ENCODE data around the gene INSYN2B.

The INSYN2B gene

GRCh38 chr5:169889572-169889971, 90.7 kb downstream of the INSYN2B start:
- DNase-seq (ENCODE audit: low spot score), result no peak

- no peak for DNase-seq (ENCODE audit: low spot score)
Observed at GRCh38 chr5:169886677-169887076, 93.6 kb downstream of the INSYN2B start.

- no peak for DNase-seq (ENCODE audit: low spot score)
Observed at GRCh38 chr5:169886033-169886432, 94.3 kb downstream of the INSYN2B start.

- DNase-seq (ENCODE audit: low spot score), result no peak
Observed at GRCh38 chr5:169881702-169882303, 98.5 kb downstream of the INSYN2B start.

GRCh38 chr5:169880785-169881184, 99.5 kb downstream of the INSYN2B start:
- no peak for DNase-seq (ENCODE audit: low spot score)

- DNase-seq (ENCODE audit: low spot score), result no peak
Observed at GRCh38 chr5:169880012-169880663, 100.2 kb downstream of the INSYN2B start.

GRCh38 chr5:169876386-169876785, 103.9 kb downstream of the INSYN2B start:
- no peak for DNase-seq (ENCODE audit: low spot score)

- DNase-seq (ENCODE audit: low spot score), result no peak
Observed at GRCh38 chr5:169875731-169876130, 104.6 kb downstream of the INSYN2B start.

GRCh38 chr5:169875091-169875728, 105.1 kb downstream of the INSYN2B start:
- DNase-seq (ENCODE audit: low spot score), result no peak

GRCh38 chr5:169874621-169875020, 105.7 kb downstream of the INSYN2B start:
- DNase-seq (ENCODE audit: low spot score), result no peak

- DNase-seq (ENCODE audit: low spot score), result no peak
Observed at GRCh38 chr5:169873642-169874041, 106.7 kb downstream of the INSYN2B start.

GRCh38 chr5:169871826-169872490, 108.3 kb downstream of the INSYN2B start:
- DNase-seq (ENCODE audit: low spot score), result no peak

- no peak for DNase-seq (ENCODE audit: low spot score)
Observed at GRCh38 chr5:169870211-169870610, 110.1 kb downstream of the INSYN2B start.

- DNase-seq (ENCODE audit: low spot score), result no peak
Observed at GRCh38 chr5:169869066-169869465, 111.2 kb downstream of the INSYN2B start.

- DNase-seq (ENCODE audit: low spot score), result no peak
Observed at GRCh38 chr5:169867347-169867746, 112.9 kb downstream of the INSYN2B start.

GRCh38 chr5:169864483-169864882, 115.8 kb downstream of the INSYN2B start:
- DNase-seq (ENCODE audit: low spot score), result no peak

GRCh38 chr5:169862391-169862811, 117.9 kb downstream of the INSYN2B start:
- no peak for DNase-seq (ENCODE audit: low spot score)

- no peak for DNase-seq (ENCODE audit: low spot score)
Observed at GRCh38 chr5:169861934-169862333, 118.4 kb downstream of the INSYN2B start.

GRCh38 chr5:169861433-169861832, 118.9 kb downstream of the INSYN2B start:
- no peak for DNase-seq (ENCODE audit: low spot score)

- no peak for DNase-seq (ENCODE audit: low spot score)
Observed at GRCh38 chr5:169860585-169860984, 119.7 kb downstream of the INSYN2B start.

- no peak for DNase-seq (ENCODE audit: low spot score)
Observed at GRCh38 chr5:169856571-169856970, 123.7 kb downstream of the INSYN2B start.

- DNase-seq (ENCODE audit: low spot score), result no peak
Observed at GRCh38 chr5:169851321-169851850, 128.9 kb downstream of the INSYN2B start.

GRCh38 chr5:169850409-169850808, 129.9 kb downstream of the INSYN2B start:
- DNase-seq (ENCODE audit: low spot score), result no peak
